GM19438 (cell line): ENCODE results near the gene NTF4.
"Not testable (repeated sequence)": the region's sequence is repeated elsewhere in the genome, so short reads cannot be mapped to it uniquely, and the experiment has no call there.

Experiments used
- ATAC-seq: cut with Tn5 transposase; IDR thresholded peaks from one replicate; pipeline ENCODE4 v1.9.1; 2021; ENCODE audit warnings: low read depth; ENCODE audit not compliant: unreplicated experiment

The NTF4 gene

DNA sequence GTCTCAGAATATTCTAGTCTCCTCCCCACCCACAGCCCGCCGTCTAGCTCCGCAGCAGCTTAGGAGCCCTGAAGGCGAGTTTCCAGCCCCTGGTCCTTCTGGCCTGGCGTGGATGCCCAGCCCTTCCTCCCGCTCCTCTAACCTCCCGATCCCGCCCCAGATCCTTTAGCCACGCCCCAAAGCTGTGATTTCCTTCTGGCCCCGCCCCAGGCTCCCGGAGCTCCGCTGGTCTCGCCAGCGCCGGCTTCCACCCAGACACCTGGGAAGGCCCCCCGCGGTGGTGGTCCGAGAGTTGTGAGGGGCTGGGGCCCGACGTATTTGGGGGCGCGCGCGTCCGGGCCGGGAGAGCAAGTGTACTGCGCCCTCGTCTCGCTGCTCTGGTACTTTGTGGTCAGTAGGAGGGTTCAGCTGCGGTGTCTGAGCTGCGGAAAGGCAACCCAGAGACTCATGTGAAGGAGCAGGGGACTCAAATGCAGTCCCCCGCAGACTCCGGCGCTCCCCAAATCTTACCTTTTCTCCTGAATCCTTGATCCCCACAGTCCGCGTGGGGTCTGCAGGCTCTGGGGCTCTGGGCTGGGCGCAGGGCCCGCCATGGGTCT, 6.9 kb downstream of the NTF4 start, which contains the start of gene CGB7:
TSS of gene CGB7 (minus strand) at position 114 of the 599 bp plus-strand sequence. CDS start 2,374 bp downstream, outside the sequence.
- ATAC-seq = no peak

DNA sequence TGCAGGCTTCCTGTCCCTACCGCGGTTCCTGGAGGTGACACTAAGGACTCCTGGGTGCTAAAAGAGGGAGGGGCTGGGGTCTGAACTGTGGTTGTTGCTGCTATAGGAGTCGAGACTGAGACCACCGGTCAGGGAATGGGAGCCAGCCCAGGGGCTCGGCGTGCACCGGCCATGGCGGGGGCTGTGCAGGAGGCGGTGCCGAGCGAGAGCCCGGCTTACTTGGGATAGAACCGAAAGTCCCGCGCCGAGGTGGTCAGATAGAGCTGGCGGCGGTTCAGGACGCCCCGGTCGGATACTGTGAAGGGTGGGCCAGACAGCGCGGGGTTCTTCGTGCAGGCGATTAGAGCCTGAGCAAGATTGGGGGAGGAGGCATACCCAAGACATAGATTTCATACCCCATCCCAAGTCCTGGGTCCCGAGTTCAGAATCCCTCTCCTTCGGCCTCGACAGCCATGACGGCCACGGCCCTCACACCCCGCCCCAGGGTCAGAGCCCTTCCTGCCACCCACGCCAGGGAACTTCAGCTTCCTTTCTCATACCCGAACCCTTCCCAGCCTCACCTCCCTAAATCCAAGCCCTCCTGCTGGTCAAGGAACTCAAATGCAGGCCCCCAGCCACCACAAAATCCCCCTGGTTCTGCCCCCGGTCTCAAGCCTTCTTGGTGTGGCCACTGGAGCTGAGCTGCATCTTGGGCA, 7.6 kb downstream of the NTF4 start:
- ATAC-seq = not testable (repeated sequence)

DNA sequence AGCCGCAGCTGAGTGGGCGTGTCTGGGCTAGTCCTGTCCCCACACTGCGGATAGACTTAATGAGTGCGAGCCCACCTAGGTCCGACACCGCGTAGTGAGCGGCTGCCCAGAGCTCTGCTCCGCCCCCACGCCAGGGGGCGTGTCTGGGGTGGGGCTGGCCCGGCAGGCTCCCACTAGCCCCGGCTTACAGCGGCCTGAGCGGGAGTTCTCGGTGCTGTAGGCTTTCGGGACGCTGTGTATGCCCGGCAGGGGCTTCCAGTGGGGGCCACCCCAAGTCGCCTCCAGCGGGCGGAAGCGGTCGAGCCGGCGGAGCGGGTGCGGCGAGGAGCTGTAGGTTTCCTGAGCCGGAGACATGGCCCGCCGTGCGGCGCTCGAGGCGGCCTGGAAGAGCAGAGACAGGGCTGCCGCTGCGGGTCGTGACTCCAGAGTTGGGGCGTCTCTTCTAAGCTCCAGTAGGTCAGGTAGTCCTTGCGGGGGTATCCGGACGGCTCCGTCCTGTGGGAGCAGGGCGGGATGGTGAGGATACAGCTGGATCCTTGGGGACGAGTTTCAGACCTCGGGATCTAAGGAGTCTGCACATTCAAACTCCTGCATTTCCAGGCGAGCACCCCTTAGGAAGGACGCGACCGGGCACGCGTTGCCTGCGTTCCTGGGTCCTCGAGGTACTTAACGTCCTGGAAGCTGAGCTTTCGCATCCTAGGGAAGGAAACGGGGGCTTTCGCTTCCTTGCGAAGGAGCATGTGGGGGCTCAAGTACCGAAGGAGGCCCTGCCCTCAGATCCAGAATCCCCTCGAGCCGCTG, 8.3 kb downstream of the NTF4 start:
- no peak for ATAC-seq

DNA sequence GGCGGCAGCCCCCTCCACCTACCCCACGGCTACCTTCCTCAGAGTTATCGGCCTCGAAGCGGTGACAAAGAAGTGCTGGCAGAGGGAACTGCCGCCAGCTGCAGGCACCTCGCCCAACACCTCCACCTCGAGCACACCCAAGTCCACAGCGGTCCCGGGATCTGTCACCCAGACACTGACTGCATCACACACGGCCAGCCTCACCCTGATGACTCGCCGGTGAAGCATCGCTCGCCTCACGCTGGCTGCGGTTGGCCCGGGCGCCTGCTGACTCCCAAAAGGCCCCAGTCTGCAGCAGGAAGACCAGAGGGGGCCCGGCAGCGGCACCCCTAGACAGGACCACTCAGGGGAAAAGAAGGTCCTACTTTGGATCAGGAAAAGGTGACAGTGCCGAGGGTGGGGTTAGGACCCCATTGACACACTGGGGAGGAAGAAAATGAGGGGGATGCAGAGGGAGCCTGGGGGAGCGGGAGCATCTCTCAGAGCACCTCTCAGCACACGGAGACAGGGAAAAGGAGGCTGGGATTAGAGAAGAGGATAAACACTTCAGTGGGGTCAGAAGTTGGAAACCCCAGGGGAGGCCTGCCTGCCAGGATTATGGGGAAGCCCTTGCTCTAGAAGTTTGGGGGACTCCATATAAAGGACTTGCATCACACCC, 14.1 kb downstream of the NTF4 start:
- ATAC-seq = not testable (repeated sequence)

DNA sequence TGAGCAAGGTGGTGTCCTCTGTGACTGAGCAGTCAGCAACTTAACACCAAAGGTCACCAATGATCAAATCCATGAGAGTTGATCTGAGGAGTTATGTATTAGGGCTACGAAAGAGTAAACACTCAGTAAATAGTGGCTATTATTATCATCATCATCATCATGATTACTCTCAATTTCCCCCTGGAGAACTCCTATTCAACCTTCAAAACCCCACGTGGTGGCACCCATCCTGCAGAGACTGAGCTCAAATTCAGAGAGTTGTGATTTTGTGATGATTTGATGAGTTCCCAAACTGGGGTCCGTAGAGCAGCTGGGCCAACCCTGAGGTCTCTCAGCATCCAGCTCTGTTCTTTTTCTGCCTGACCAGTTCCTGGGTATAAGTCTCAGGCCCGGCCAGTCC, 14.8 kb downstream of the NTF4 start:
- ATAC-seq = not testable (repeated sequence)

DNA sequence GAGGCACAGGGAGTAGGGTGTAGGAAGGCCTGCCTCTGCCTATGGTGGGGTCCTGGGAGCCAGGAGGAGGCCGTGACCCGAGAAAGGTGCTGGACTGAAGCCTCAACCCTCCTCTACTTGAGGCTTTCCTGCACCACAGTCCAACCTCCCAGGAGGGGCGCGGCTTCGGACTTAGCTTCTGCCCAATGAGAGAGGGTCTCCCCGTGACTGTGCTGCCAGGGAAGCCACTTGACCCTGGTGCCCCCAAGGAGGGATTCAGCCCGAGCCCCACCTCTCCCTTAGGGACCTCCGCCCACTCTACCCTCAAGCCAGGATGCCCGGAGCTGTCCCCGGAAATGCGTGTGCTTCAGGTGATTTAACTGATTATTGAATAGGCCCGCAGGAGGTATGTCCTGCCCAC, 15.6 kb downstream of the NTF4 start, which contains the start of gene CGB8:
TSS of gene CGB8 (minus strand) at position 101 of the 400 bp plus-strand sequence. CDS start 372 bp downstream, outside the sequence.
- not testable (repeated sequence) for ATAC-seq

DNA sequence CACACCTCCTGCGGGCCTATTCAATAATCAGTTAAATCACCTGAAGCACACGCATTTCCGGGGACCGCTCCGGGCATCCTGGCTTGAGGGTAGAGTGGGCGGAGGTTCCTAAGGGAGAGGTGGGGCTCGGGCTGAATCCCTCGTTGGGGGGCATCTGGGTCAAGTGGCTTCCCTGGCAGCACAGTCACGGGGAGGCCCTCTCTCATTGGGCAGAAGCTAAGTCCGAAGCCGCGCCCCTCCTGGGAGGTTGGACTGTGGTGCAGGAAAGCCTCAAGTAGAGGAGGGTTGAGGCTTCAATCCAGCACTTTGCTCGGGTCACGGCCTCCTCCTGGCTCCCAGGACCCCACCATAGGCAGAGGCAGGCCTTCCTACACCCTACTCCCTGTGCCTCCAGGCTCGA, 21.1 kb downstream of the NTF4 start, which contains the start of gene CGB5:
TSS of gene CGB5 (plus strand) at position 301 of the 400 bp plus-strand sequence. CDS start 362 bp downstream, outside the sequence.
- ATAC-seq = not testable (repeated sequence)

DNA sequence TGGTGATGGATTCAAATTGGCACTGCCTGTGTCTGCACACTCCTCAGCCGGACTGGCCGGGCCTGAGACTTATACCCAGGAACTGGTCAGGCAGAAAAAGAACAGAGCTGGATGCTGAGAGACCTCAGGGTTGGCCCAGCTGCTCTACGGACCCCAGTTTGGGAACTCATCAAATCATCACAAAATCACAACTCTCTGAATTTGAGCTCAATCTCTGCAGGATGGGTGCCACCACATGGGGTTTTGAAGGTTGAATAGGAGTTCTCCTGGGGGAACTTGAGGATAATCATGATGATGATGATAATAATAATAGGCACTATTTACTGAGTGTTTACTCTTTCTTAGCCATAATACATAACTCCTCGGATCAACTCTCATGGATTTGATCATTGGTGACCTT, 22.0 kb downstream of the NTF4 start:
- not testable (repeated sequence) for ATAC-seq

DNA sequence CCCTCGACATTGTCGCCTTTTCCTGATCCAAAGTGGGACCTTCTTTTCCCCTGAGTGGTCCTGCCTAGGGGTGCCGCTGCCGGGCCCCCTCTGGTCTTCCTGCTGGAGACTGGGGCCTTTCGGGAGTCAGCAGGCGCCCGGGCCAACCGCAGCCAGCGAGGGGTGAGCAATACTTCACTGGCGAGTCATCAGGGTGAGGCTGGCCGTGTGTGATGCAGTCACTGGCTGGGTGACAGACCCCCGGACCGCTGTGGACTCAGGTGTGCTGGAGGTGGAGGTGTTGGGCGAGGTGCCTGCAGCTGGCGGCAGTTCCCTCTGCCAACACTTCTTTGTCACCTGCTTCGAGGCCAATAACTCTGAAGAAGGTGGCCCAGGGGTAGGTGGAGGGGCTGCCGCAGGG, 22.4 kb downstream of the NTF4 start:
- no peak for ATAC-seq

DNA sequence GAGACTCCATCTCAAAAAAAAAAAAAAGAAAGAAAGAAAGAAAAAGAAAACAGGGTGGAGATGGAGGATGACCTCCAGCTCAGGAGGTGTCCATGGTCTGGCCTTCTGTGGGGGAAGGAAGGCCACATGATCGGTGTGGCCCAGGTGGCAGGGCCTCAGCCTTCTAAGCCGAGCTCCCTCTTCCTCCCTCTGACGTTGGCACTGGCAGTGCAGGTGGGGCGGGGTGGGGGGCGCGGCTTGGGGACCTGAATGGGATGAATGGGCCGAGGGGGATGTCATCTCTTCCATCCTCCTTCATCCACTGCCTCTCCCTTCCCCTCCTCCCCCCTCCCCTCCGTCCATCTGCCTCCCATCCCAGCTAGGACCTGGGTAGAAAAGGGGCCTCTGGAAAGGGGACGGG, 24.9 kb downstream of the NTF4 start:
- ATAC-seq = not testable (repeated sequence)

DNA sequence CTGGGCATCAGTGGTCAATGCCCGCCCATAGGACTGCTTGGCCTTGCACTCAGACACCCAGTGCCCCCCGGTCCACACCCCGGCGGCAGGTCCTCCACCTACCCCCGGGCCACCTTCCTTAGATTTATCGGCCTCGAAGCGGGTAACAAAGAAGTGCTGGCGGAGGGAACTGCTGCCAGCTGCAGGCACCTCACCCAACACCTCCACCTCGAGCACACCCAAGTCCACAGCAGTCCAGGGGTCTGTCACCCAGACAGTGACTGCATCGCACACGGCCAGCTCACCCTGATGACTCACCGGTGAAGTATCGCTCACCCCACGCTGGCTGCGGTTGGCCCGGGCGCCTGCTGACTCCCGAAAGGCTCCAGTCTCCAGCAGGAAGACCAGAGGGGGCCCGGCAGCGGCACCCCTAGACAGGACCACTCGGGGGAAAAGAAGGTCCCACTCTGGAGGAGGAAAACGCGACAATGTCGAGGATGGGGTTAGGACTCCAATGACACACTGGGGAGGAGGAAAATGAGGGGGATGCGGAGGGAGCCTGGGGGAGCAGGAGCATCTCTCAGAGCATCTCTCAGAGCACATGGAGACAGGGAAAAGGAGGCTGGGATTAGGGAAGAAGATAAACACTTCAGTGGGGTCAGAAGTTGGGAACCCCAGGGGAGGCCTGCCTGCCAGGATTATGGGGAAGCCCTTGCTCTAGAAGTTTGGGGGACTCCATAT, 25.9 kb downstream of the NTF4 start:
- ATAC-seq = not testable (repeated sequence)

DNA sequence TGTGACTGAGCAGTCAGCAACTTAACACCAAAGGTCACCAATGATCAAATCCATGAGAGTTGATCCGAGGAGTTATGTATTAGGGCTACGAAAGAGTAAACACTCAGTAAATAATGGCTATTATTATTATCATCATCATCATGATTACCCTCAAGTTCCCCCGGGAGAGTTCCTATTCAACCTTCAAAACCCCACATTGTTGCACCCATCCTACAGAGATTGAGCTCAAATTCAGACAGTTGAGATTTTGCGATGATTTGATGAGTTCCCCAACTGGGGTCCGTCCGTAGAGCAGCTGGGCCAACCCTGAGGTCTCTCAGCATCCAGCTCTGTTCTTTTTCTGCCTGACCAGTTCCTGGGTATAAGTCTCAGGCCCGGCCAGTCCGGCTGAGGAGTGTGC, 26.5 kb downstream of the NTF4 start:
- not testable (repeated sequence) for ATAC-seq

DNA sequence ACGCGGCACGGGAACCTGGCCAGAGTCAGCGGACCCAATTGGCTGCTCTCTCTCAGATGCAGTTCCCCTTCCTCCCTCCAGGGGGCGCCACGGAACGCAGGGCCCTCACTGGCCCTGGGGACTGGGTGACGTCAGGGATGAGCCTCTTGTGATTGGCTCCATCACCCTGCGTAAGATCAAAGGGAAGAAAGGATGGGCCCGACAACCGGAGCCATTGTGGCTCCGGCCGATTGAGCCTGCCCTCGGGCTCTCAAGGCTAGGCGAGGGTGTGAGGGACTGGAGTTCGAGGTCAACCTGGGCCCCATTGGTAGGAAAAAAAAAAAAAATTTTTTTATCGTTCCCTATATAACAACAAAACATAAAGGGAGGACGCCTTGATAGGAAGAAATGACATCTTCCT, 27.8 kb downstream of the NTF4 start, which contains the start of gene CGB1:
TSS of gene CGB1 (minus strand) at position 81 of the 400 bp plus-strand sequence. CDS start 184 bp downstream, outside the sequence.
- ATAC-seq = not testable (repeated sequence)

DNA sequence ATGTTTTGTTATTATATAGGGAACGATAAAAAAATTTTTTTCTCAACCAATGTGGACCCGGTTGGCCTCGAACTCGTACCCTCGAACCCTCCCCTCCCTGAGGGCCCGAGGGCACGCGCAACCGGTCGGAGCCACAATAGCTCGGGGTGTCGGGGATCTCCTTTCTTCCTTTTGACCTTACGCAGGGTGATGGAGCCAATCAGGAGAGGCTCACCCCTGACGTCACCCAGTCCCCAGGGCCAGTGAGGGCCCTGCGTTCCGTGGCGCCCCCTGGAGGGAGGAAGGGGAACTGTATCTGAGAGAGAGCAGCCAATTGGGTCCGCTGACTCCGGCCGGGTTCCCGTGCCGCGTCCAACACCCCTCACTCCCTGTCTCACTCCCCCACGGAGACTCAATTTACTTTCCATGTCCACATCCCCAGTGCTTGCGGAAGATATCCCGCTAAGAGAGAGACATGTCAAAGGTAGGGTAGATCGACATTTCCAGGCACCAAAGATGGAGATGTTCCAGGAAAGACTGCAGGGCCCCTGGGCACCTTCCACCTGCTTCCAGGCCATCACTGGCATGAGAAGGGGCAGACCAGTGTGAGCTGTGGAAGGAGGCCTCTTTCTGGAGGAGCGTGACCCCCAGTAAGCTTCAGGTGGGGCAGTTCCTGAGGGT, 32.8 kb downstream of the NTF4 start, which contains the start of gene CGB2:
TSS of gene CGB2 (plus strand) at position 249 of the 660 bp plus-strand sequence. CDS start at position 455, 206 bp downstream.
- ATAC-seq = not testable (repeated sequence)

DNA sequence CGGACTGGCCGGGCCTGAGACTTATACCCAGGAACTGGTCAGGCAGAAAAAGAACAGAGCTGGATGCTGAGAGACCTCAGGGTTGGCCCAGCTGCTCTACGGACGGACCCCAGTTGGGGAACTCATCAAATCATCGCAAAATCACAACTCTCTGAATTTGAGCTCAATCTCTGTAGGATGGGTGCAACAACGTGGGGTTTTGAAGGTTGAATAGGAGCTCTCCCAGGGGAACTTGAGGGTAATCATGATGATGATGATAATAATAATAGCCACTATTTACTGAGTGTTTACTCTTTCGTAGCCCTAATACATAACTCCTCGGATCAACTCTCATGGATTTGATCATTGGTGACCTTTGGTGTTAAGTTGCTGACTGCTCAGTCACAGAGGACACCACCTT, 34.3 kb downstream of the NTF4 start:
- ATAC-seq = not testable (repeated sequence)

DNA sequence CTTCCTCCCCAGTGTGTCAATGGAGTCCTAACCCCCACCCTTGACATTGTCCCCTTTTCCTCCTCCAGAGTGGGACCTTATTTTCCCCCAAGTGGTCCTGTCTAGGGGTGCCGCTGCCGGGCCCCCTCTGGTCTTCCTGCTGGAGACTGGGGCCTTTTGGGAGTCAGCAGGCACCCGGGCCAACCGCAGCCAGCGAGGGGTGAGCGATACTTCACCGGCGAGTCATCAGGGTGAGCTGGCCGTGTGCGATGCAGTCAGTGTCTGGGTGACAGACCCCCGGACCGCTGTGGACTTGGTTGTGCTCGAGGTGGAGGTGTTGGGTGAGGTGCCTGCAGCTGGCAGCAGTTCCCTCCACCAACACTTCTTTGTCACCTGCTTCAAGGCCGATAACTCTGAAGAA, 34.9 kb downstream of the NTF4 start:
- ATAC-seq = not testable (repeated sequence)

DNA sequence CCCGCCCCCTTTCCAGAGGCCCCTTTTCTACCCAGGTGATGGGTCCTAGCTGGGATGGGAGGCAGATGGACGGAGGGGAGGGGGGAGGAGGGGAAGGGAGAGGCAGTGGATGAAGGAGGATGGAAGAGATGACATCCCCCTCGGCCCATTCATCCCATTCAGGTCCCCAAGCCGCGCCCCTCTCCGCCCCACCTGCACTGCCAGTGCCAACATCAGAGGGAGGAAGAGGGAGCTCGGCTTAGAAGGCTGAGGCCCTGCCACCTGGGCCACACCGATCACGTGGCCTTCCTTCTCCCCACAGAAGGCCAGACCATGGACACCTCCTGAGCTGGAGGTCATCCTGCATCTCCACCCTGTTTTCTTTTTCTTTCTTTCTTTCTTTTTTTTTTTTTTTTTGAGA, 35.9 kb downstream of the NTF4 start:
- not testable (repeated sequence) for ATAC-seq

DNA sequence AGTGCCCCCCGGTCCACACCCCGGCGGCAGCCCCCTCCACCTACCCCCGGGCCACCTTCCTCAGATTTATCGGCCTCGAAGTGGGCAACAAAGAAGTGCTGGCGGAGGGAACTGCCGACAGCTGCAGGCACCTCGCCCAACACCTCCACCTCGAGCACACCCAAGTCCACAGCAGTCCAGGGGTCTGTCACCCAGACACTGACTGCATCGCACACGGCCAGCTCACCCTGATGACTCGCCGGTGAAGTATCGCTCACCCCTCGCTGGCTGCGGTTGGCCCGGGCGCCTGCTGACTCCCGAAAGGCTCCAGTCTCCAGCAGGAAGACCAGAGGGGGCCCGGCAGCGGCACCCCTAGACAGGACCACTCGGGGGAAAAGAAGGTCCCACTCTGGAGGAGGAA, 39.0 kb downstream of the NTF4 start:
- ATAC-seq = not testable (repeated sequence)

DNA sequence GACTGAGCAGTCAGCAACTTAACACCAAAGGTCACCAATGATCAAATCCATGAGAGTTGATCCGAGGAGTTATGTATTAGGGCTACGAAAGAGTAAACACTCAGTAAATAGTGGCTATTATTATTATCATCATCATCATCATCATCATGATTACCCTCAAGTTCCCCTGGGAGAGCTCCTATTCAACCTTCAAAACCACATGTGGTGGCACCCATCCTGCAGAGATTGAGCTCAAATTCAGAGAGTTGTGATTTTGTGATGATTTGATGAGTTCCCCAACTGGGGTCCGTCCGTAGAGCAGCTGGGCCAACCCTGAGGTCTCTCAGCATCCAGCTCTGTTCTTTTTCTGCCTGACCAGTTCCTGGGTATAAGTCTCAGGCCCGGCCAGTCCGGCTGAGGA, 39.5 kb downstream of the NTF4 start:
- ATAC-seq = not testable (repeated sequence)
